Activated CD4-positive, alpha-beta T cell treated with anti-CD3 and anti-CD28 coated beads, Interleukin-10, Interleukin-2, amounts not matched to agents 100 ng/mL and 50 ng/mL, durations not matched to agents 16 hours and 8 hours (primary cell): Measurements from ENCODE around the gene OBSL1.
A peak's percentile ranks its signal among the peaks of the same experiment; 100 is the strongest.

ENCODE experiments used
- DNase-seq: peaks from one replicate; pipeline ENCODE4 v3.0.0-alpha.2; 2020

The OBSL1 gene

GRCh38 chr2:219530048-219530963 lies 41.0 kb downstream of the OBSL1 start:
- peak; percentile 88 for DNase-seq

- DNase-seq: no peak
These were observed 43.9 kb downstream of the OBSL1 start for GRCh38 chr2:219527472-219527871.

GRCh38 chr2:219527076-219527394 lies 44.3 kb downstream of the OBSL1 start:
- no peak for DNase-seq

GRCh38 chr2:219526320-219527075 lies 44.8 kb downstream of the OBSL1 start:
- no peak for DNase-seq

- DNase-seq: no peak
These were observed 45.7 kb downstream of the OBSL1 start for GRCh38 chr2:219525533-219526232.

GRCh38 chr2:219524817-219525216 lies 46.5 kb downstream of the OBSL1 start:
- DNase-seq: no peak

- no peak for DNase-seq
These were observed 48.2 kb downstream of the OBSL1 start for GRCh38 chr2:219523031-219523671.

GRCh38 chr2:219522111-219523030 lies 49.0 kb downstream of the OBSL1 start:
- DNase-seq: no peak

- DNase-seq: no peak
These were observed 50.1 kb downstream of the OBSL1 start for GRCh38 chr2:219521066-219521880.

- DNase-seq: no peak
These were observed 51.3 kb downstream of the OBSL1 start for GRCh38 chr2:219520079-219520478.

- no peak for DNase-seq
These were observed 51.8 kb downstream of the OBSL1 start for GRCh38 chr2:219519526-219519916.

GRCh38 chr2:219517954-219518778 lies 53.2 kb downstream of the OBSL1 start:
- DNase-seq: no peak

- no peak for DNase-seq
These were observed 54.5 kb downstream of the OBSL1 start for GRCh38 chr2:219516888-219517287.

- no peak for DNase-seq
These were observed 55.3 kb downstream of the OBSL1 start for GRCh38 chr2:219515874-219516629.

GRCh38 chr2:219514836-219515235 lies 56.5 kb downstream of the OBSL1 start:
- no peak for DNase-seq

- DNase-seq: no peak
These were observed 57.1 kb downstream of the OBSL1 start, which contains the start of gene ASIC4 for GRCh38 chr2:219514196-219514761. Gene ASIC4 (plus strand): TSS chr2:219514482. CDS start chr2:219514725, 243 bp downstream.

GRCh38 chr2:219513787-219514186 lies 57.6 kb downstream of the OBSL1 start:
- no peak for DNase-seq

GRCh38 chr2:219512524-219513216 lies 58.7 kb downstream of the OBSL1 start:
- DNase-seq: no peak
